ENCODE results near the gene SUCLG1. TPM values are rescaled to one million over a fixed set of nuclear protein-coding genes. Genes with fewer than 3 reads are reported as not detected.

Gene SUCLG1
- total and polyA plus RNA-seq, 10 of the 15 experiments (the other 5 are each of a cell fraction or from before 2014, with no cell fraction given): 75.4 to 197 (median 93.6) TPM

- TF ChIP-seq, protein P1, sequence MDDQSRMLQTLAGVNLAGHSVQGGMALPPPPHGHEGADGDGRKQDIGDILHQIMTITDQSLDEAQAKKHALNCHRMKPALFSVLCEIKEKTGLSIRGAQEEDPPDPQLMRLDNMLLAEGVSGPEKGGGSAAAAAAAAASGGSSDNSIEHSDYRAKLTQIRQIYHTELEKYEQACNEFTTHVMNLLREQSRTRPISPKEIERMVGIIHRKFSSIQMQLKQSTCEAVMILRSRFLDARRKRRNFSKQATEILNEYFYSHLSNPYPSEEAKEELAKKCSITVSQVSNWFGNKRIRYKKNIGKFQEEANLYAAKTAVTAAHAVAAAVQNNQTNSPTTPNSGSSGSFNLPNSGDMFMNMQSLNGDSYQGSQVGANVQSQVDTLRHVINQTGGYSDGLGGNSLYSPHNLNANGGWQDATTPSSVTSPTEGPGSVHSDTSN (IDR thresholded peaks at IDR 0.05; ENCODE audit: insufficient replicate concordance, low read depth, low read length): no peak
- no peak for TF ChIP-seq ZNF622 (IDR thresholded peaks at IDR 0.05)
- TF ChIP-seq, protein P2, sequence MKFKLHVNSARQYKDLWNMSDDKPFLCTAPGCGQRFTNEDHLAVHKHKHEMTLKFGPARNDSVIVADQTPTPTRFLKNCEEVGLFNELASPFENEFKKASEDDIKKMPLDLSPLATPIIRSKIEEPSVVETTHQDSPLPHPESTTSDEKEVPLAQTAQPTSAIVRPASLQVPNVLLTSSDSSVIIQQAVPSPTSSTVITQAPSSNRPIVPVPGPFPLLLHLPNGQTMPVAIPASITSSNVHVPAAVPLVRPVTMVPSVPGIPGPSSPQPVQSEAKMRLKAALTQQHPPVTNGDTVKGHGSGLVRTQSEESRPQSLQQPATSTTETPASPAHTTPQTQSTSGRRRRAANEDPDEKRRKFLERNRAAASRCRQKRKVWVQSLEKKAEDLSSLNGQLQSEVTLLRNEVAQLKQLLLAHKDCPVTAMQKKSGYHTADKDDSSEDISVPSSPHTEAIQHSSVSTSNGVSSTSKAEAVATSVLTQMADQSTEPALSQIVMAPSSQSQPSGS (IDR thresholded peaks at IDR 0.05; ENCODE audit: low read length): no peak
Observed at GRCh38 chr2:84386336-84387040, 72.6 kb downstream of the SUCLG1 start (continued).

DNA sequence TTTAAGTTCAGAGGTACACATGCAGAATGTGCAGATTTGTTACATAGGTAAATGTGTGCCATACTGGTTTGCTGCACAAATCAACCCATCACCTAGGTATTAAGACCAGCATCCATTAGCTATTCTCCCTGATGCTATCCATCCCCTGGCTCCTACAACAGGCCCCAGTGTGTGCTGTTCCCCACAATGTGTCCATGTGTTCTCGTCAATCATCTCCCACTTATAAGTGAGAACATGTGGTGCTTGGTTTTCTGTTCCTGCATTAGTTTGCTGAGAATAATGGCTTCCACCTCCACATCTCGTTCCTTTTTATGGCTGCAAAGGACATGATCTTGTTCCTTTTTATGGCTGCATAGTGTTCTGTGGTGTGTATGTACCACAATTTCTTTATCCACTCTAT is 75.8 kb downstream of the SUCLG1 start:
- no peak for FAIRE-seq
- WGBS (ENCODE audit: insufficient coverage, insufficient replicate concordance, low lambda C conversion rate, missing lambda C conversion rate): 13% methylated on average over 2 of the region's 2 CpGs

More for the DNA sequence above, 75.8 kb downstream of the SUCLG1 start:
- Histone ChIP-seq H3K9ac (ENCODE audit: control insufficient read depth, insufficient read depth, low read length) (no peak overlapping the region), H3K9me3 (replicated peaks; ENCODE audit: control insufficient read depth, insufficient read depth, low read length) (no peaks in the 10 kb centered on the region), H3K4me1 (ENCODE audit: control insufficient read depth, insufficient read depth, low read length) (no peaks in the 10 kb centered on the region), H3K4me2 (ENCODE audit: control insufficient read depth, insufficient read depth) (no peak overlapping the region), H3K79me2 (ENCODE audit: control insufficient read depth, insufficient read depth, low read length) (no peaks in the 10 kb centered on the region), H4K20me1 (ENCODE audit: control insufficient read depth, insufficient read depth) (no peaks in the 10 kb centered on the region), H3K27ac (ENCODE audit: control insufficient read depth, insufficient read depth) (no peak overlapping the region), H3K27me3 (replicated peaks in 1 of 2; ENCODE audit: control insufficient read depth in 2 of 2, insufficient read depth in 2 of 2, low read length in 1 of 2) (no peaks in the 10 kb centered on the region), H3K4me3 (no peak overlapping the region), H3K36me3 (ENCODE audit: control insufficient read depth in 2 of 2, insufficient read depth in 2 of 2, low read length in 1 of 2) (no peaks in the 10 kb centered on the region), H2AFZ (ENCODE audit: control insufficient read depth, low read depth, low read length) (no peak overlapping the region)
- ChIA-PET CTCF (no interaction called here), RAD21 (ENCODE audit: unreplicated experiment) (no interaction called here), POLR2A (no interaction called here), SMC1A (ENCODE audit: uncharacterized antibody, unreplicated experiment) (no interaction called here)
- intact Hi-C loops (cut with micrococcal nuclease; ENCODE audit: unreplicated experiment): no loop called here
- in situ Hi-C loops (cut with MboI): no loop called here
- TF ChIP-seq TARDBP (IDR thresholded peaks at IDR 0.05; ENCODE audit: borderline replicate concordance) (no peak), CUX1 (IDR thresholded peaks at IDR 0.05; ENCODE audit: insufficient replicate concordance, low read depth, low read length) (no peak), CHD4 (IDR thresholded peaks at IDR 0.05) (no peak), CBX3 (IDR thresholded peaks at IDR 0.05; ENCODE audit: borderline replicate concordance, low read depth) (no peak), SIN3A (IDR thresholded peaks at IDR 0.05; ENCODE audit: low read depth, low read length) (no peak), ASH2L (IDR thresholded peaks at IDR 0.05; ENCODE audit: borderline replicate concordance, low read depth) (no peak), LARP7 (IDR thresholded peaks at IDR 0.05) (no peak), IRF5 (IDR thresholded peaks at IDR 0.05; ENCODE audit: borderline replicate concordance) (no peak)
- no TSS peak for BruUV-seq (replicated peaks)
- DNase-seq (ENCODE audit: low read depth, low spot score) (no peak), ATAC-seq (no peak)

All from GM12878 (cell line).